ENCODE results near the gene ZNF354B. TPM values are rescaled to one million over a fixed set of nuclear protein-coding genes. Genes with fewer than 3 reads are reported as not detected.
"Not testable (repeated sequence)": the region's sequence is repeated elsewhere in the genome, so short reads cannot be mapped to it uniquely, and the experiment has no call there.

The ZNF354B gene
- total and polyA plus RNA-seq, 9 donors, result 9.5 to 21.8 (median 15.4) TPM

DNA sequence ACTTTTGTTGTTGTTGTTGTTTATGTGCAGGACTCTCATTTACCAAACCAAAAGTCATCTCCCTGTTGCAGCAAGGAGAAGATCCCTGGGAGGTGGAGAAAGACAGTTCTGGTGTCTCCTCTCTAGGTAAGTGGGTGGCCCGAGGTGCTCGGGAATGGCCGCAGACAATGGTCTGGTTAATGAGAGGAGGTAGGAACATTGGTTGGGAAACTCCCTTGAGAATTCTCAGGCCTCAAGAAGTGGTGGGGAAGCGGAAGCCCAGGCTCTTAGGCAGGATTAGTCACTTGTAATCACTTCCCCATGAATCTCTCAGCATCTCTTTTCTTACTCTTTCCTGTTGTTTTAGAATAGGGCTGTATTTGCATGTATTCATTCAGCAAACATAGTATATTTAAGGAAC is 7.2 kb downstream of the ZNF354B start:
- no peaks in the 10 kb centered on the region for H3K27me3 ChIP-seq
- intact Hi-C loops (cut with DNase I), result no loop called here
- H3K36me3 ChIP-seq, result no peaks in the 10 kb centered on the region
- no peak overlapping the region for H3K4me3 ChIP-seq
- 90 to 99% (median 91%) methylated on average over 4 of the region's 4 CpGs for WGBS, 3 donors
- TF ChIP-seq POLR2A (IDR thresholded peaks at IDR 0.05) (no peak), EP300 (IDR thresholded peaks at IDR 0.05) (no peak), CTCF (IDR thresholded peaks at IDR 0.05) (no peak)
- H3K4me1 ChIP-seq (ENCODE audit: insufficient read depth), result no peaks in the 10 kb centered on the region
- no peak overlapping the region for H3K27ac ChIP-seq
- H3K9me3 ChIP-seq, result peaks cover 0 to 3% of the 10 kb centered on the region in 2 donors
- DNase-seq, result no peak

DNA sequence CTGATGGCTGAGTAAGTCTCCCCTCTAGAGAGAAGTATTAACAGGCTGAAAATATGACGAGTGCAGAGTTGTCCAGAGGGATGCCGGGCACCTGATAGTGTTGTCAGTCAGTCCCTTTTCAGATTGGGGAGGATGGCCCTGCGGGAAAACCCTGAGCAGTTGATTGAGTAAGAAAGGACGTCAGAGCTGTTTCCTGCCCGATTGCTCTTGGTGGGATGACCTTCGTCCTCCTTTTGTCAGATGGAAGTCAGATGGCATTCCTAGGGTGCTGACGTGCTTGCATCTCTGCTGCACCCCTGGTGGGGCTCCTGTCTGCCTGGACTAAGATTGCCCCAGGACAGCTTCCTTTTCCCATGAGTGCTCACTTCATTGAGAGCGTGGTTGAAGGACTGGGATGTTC is 9.8 kb downstream of the ZNF354B start:
- H3K36me3 ChIP-seq, result no peaks in the 10 kb centered on the region
- peaks cover 0 to 3% of the 10 kb centered on the region in 2 donors for H3K9me3 ChIP-seq

DNA sequence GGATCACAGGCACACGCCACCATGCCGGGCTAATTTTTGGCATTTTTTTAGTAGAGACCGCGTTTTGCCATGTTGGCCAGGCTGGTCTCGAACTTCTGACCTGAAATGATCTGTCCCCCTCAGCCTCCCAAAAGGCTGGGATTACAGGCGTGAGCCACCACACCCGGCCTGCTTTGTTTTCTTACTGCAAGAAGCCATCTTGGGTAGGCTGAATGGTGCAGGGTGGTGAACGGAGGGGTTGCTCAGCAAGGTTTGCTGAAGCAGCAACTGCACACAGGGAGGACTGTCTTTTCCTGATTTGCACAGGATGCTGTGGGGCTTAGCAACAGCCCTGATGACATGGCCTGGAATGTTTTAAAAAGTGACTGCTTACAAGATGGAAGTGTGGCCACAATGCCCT is 10.7 kb downstream of the ZNF354B start:
- 92 to 98% (median 98%) methylated on average over 8 of the region's 8 CpGs for WGBS, 3 donors
- Histone ChIP-seq H3K4me3 (no peak overlapping the region), H3K27ac (no peak overlapping the region), H3K27me3 (no peaks in the 10 kb centered on the region), H3K4me1 (ENCODE audit: insufficient read depth) (no peaks in the 10 kb centered on the region), H3K9me3 (peaks cover 0 to 9% of the 10 kb centered on the region in 2 donors), H3K36me3 (no peaks in the 10 kb centered on the region)
- DNase-seq, result no peak
- TF ChIP-seq POLR2A (IDR thresholded peaks at IDR 0.05), result no peak
- TF ChIP-seq CTCF (IDR thresholded peaks at IDR 0.05), result no peak
- no peak for TF ChIP-seq EP300 (IDR thresholded peaks at IDR 0.05)
- intact Hi-C loops (cut with DNase I), result no loop called here

More for the DNA sequence above, 9.8 kb downstream of the ZNF354B start:
- Histone ChIP-seq H3K4me1 (ENCODE audit: insufficient read depth) (no peaks in the 10 kb centered on the region), H3K4me3 (no peak overlapping the region), H3K27ac (no peak overlapping the region), H3K27me3 (no peaks in the 10 kb centered on the region)
- no peak for DNase-seq
- intact Hi-C loops (cut with DNase I), result no loop called here
- 82 to 93% (median 91%) methylated on average over 8 of the region's 8 CpGs for whole genome bisulfite sequencing, 3 donors
- no peak for TF ChIP-seq POLR2A (IDR thresholded peaks at IDR 0.05)
- no peak for TF ChIP-seq EP300 (IDR thresholded peaks at IDR 0.05)

DNA sequence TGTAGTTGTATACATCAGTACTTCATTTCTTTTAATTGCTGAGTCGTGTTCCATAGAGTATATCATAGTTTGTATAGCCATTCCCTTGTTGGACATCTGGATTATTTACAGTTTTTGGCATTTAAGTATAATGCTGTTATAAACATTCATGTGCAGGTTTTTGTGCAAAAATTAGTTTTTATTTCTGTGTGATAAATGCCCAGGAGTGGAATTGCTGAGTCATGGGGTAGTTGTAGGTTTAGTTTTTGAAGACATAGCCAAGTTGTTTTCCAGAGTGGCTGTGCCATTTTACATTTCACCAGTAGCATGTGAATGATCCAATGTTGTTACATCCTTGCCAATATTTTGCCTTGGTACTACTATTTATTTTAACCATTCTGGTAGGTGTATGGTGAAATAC is 12.5 kb downstream of the ZNF354B start:
- no peaks in the 10 kb centered on the region for H3K27me3 ChIP-seq
- H3K36me3 ChIP-seq, result no peaks in the 10 kb centered on the region
- no peak for DNase-seq
- TF ChIP-seq EP300 (IDR thresholded peaks at IDR 0.05) (no peak), POLR2A (IDR thresholded peaks at IDR 0.05) (no peak)
- 99 to 100% (median 100%) methylated on average over 1 of the region's 1 CpG for WGBS, 3 donors
- H3K4me1 ChIP-seq (ENCODE audit: insufficient read depth), result no peaks in the 10 kb centered on the region
- no peak overlapping the region for H3K27ac ChIP-seq
- no peak overlapping the region for H3K4me3 ChIP-seq
- H3K9me3 ChIP-seq, result peaks cover 0 to 22% of the 10 kb centered on the region in 2 donors
- intact Hi-C loops (cut with DNase I), result no loop called here

DNA sequence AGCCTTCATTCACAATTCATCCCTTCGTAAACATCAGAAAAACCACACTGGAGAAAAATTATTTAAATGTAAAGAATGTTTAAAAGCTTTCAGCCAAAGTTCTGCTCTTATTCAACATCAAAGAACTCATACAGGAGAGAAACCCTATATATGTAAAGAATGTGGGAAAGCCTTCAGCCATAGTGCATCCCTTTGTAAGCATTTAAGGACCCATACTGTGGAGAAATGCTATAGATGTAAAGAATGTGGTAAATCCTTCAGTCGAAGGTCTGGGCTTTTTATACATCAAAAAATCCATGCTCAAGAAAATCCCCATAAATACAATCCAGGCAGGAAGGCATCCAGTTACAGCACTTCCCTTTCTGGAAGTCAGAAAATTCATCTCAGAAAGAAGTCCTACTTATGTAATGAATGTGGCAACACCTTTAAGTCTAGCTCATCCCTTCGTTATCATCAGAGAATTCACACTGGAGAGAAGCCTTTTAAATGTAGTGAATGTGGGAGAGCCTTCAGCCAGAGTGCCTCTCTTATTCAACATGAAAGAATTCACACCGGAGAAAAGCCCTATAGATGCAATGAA is 23.5 kb downstream of the ZNF354B start:
- H3K27me3 ChIP-seq; H3K4me3 ChIP-seq; H3K4me1 ChIP-seq (ENCODE audit: insufficient read depth); H3K36me3 ChIP-seq; H3K27ac ChIP-seq; DNase-seq; intact Hi-C loops (cut with DNase I): not testable (repeated sequence)
- H3K9me3 ChIP-seq, result peaks cover 3 to 53% of the 10 kb centered on the region in 2 donors
- WGBS, 3 donors, result 97 to 99% (median 99%) methylated on average over 4 of the region's 4 CpGs

DNA sequence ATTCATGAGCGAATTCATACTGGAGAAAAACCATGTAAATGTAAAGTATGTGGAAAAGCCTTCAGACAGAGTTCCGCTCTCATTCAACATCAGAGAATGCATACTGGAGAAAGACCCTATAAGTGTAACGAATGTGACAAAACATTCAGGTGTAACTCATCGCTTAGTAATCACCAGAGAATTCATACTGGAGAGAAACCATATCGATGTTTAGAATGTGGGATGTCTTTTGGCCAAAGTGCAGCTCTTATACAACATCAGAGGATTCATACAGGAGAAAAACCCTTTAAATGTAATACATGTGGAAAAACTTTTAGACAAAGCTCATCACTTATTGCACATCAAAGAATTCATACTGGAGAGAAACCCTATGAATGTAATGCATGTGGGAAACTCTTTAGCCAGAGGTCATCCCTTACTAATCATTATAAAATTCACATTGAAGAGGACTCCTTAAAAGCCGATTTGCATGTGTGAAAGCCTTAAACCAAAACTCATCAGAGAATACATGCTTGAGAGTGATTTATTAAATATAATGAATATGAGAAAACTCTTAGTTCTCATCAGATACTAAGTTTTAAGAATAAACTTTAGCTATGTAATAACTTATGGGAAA is 24.2 kb downstream of the ZNF354B start:
- H3K4me1 ChIP-seq (ENCODE audit: insufficient read depth), result no peaks in the 10 kb centered on the region
- peaks cover 3 to 51% of the 10 kb centered on the region in 2 donors for H3K9me3 ChIP-seq
- 97 to 99% (median 98%) methylated on average over 6 of the region's 6 CpGs for WGBS, 3 donors
- TF ChIP-seq CTCF (IDR thresholded peaks at IDR 0.05), result no peak
- no peak for TF ChIP-seq EP300 (IDR thresholded peaks at IDR 0.05)
- TF ChIP-seq POLR2A (IDR thresholded peaks at IDR 0.05), result no peak
- intact Hi-C loops (cut with DNase I), result no loop called here
- H3K27me3 ChIP-seq, result no peaks in the 10 kb centered on the region
- H3K27ac ChIP-seq, result no peak overlapping the region
- H3K4me3 ChIP-seq, result no peak overlapping the region
- no peak for DNase-seq
- H3K36me3 ChIP-seq, result no peaks in the 10 kb centered on the region
